ENCODE results near the gene PTPRC. TPM values are rescaled to one million over a fixed set of nuclear protein-coding genes. Genes with fewer than 3 reads are reported as not detected.

The PTPRC gene
- polyA plus RNA-seq, 1 donor (not counting 4 experiments of a cell fraction or from before 2014, with no cell fraction given), result not detected

- TF ChIP-seq EZH2 (IDR thresholded peaks at IDR 0.05; ENCODE audit: low read length) (no peak), CTCF (optimal IDR thresholded peaks at IDR 0.05 in 1 of 3, IDR thresholded peaks at IDR 0.05 in 1 of 3, conservative IDR thresholded peaks at IDR 0.05 in 1 of 3; ENCODE audit: extremely low read depth in 1 of 3, insufficient read depth in 2 of 3, low read length in 3 of 3) (no peak)
- no peaks in the 10 kb centered on the region for H4K20me1 ChIP-seq (ENCODE audit: control insufficient read depth, extremely low read depth, insufficient read depth, low read length)
- no peak overlapping the region for H3K9ac ChIP-seq (ENCODE audit: control insufficient read depth, extremely low read depth, insufficient read depth, low read length)
- H3K79me2 ChIP-seq (ENCODE audit: control insufficient read depth, insufficient read depth, low read length), result no peaks in the 10 kb centered on the region
- no peak overlapping the region for H2AFZ ChIP-seq (ENCODE audit: control insufficient read depth, low read length)
- no peak overlapping the region for H3K4me3 ChIP-seq (ENCODE audit: control insufficient read depth in 2 of 3, extremely low read depth in 1 of 3, insufficient read depth in 2 of 3, low read depth in 1 of 3, low read length in 3 of 3)
- FAIRE-seq (peak; percentile 93), DNase-seq (ENCODE audit: low read depth, low spot score) (peak; percentile 83)
- dilution Hi-C loops (cut with MboI; ENCODE audit: extremely low pct_ligation_motif_present, low sequenced_read_pairs), result no loop called here
- H3K9me1 ChIP-seq (ENCODE audit: control insufficient read depth, extremely low read depth, insufficient read depth, low read length), result no peaks in the 10 kb centered on the region
- no peaks in the 10 kb centered on the region for H3K9me3 ChIP-seq (ENCODE audit: control insufficient read depth, low read depth, low read length)
- no peaks in the 10 kb centered on the region for H3K36me3 ChIP-seq (ENCODE audit: control insufficient read depth in 2 of 2, extremely low read depth in 1 of 2, insufficient read depth in 2 of 2, low read length in 2 of 2)
- peak overlapping the region; percentile 12 for H3K4me2 ChIP-seq (ENCODE audit: control insufficient read depth, extremely low read depth, insufficient read depth, low read depth, low read length)
- H3K4me1 ChIP-seq (ENCODE audit: control insufficient read depth, extremely low read depth, insufficient read depth, low read length), result peaks cover 31% of the 10 kb centered on the region
- H3K27me3 ChIP-seq (ENCODE audit: control insufficient read depth, extremely low read depth, insufficient read depth, low read length), result no peaks in the 10 kb centered on the region
- peak overlapping the region; percentile 37 for H3K27ac ChIP-seq (ENCODE audit: control insufficient read depth, insufficient read depth, low read length)
Measured at GRCh38 chr1:198669023-198669698, 30.3 kb downstream of the PTPRC start.

- Histone ChIP-seq H3K9me1 (ENCODE audit: control insufficient read depth, extremely low read depth, insufficient read depth, low read length) (no peaks in the 10 kb centered on the region), H3K27ac (ENCODE audit: control insufficient read depth, insufficient read depth, low read length) (no peak overlapping the region), H3K9me3 (ENCODE audit: control insufficient read depth, low read depth, low read length) (no peaks in the 10 kb centered on the region), H3K4me1 (ENCODE audit: control insufficient read depth, extremely low read depth, insufficient read depth, low read length) (peaks cover 31% of the 10 kb centered on the region), H3K27me3 (ENCODE audit: control insufficient read depth, extremely low read depth, insufficient read depth, low read length) (no peaks in the 10 kb centered on the region), H2AFZ (ENCODE audit: control insufficient read depth, low read length) (no peak overlapping the region), H3K9ac (ENCODE audit: control insufficient read depth, extremely low read depth, insufficient read depth, low read length) (no peak overlapping the region), H3K4me2 (ENCODE audit: control insufficient read depth, extremely low read depth, insufficient read depth, low read depth, low read length) (no peak overlapping the region), H4K20me1 (ENCODE audit: control insufficient read depth, extremely low read depth, insufficient read depth, low read length) (no peaks in the 10 kb centered on the region), H3K36me3 (ENCODE audit: control insufficient read depth in 2 of 2, extremely low read depth in 1 of 2, insufficient read depth in 2 of 2, low read length in 2 of 2) (no peaks in the 10 kb centered on the region), H3K4me3 (ENCODE audit: control insufficient read depth in 2 of 3, extremely low read depth in 1 of 3, insufficient read depth in 2 of 3, low read depth in 1 of 3, low read length in 3 of 3) (no peak overlapping the region), H3K79me2 (ENCODE audit: control insufficient read depth, insufficient read depth, low read length) (no peaks in the 10 kb centered on the region)
- dilution Hi-C loops (cut with MboI; ENCODE audit: extremely low pct_ligation_motif_present, low sequenced_read_pairs), result no loop called here
- DNase-seq (ENCODE audit: low read depth, low spot score) (no peak), FAIRE-seq (no peak)
- no peak for TF ChIP-seq CTCF (optimal IDR thresholded peaks at IDR 0.05 in 1 of 3, IDR thresholded peaks at IDR 0.05 in 1 of 3, conservative IDR thresholded peaks at IDR 0.05 in 1 of 3; ENCODE audit: extremely low read depth in 1 of 3, insufficient read depth in 2 of 3, low read length in 3 of 3)
Measured at GRCh38 chr1:198669771-198670170, 30.9 kb downstream of the PTPRC start.

Measured in keratinocyte (primary cell).